GM12801 (cell line): ENCODE results near the gene CFAP73.

Source experiments
- CTCF ChIP-seq: IDR thresholded peaks from one replicate; pipeline ENCODE4 v1.5.1; 2011; ENCODE audit warnings: control low read depth; ENCODE audit not compliant: insufficient read length; ENCODE audit errors: extremely low read depth

CFAP73 gene

DNA sequence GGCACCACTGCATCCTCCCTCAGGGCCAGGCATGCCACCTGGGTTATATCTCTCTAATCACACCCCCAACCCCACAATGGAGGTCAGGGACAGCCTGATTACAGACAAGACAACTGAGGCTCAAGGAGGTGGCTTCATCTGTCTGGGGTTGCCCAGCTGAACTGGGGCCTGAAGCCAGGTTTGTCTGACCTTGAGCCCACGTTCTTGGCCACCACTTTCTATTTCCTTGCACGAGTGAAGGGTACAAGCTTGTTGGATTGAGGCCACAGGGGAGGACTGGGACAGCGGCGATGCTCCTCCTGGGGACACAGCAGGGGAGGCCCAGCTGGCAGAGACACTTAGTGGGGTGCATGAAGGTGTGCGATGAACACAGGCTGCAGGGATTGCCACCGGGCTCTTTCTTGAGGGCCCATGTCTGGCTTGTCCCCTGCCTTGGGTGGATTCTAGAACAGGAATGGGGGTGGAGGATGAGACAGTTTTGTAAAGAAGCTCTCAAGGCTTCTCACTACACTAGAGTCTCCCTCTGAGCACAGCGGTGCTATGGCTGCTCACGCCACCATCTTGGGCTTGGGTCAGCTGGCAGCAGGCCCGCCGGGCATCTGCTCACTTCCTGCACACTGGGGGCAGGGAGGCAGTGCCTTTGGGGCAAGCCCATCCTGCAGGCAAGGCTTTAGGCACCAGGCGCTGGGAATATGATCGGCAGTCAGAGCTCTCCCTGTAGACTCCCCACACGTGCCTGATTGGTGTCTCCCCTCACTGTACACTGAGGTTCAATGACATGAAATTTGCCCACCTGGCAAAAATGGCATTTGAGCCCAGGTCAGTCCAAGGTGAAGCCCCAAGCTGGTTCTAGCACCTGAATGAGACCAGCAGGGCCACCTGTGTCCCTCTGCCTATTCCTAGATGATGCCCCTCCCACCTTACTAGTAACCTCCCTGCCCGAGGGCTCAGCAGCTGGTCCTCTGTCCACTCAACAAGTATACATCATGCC lies 52.0 kb downstream of the CFAP73 start:
- no peak for TF ChIP-seq CTCF

- TF ChIP-seq CTCF: no peak
These were observed 53.0 kb downstream of the CFAP73 start for GRCh38 chr12:113202300-113203075.

GRCh38 chr12:113203852-113204760 lies 54.6 kb downstream of the CFAP73 start:
- no peak for TF ChIP-seq CTCF

DNA sequence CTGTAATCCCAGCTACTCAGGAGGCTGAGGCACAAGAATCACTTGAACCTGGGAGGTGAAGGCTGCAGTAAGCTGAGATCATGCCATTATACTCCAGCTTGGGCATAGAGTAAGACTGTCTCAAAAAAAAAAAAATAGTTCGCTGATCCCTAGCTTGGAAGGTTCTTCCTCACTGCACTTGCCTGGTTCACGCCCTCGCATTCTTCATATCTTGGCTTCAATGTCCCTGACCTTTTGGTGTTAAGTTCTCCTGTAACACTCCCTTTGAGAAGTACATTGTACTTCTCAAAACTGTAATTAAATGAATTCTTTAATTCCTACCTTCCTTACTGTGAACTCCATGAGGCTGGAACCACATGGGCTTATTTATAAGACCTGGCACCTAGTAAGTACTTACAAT lies 55.3 kb downstream of the CFAP73 start:
- TF ChIP-seq CTCF: no peak

- no peak for TF ChIP-seq CTCF
These were observed 58.1 kb downstream of the CFAP73 start for GRCh38 chr12:113207613-113208040.

DNA sequence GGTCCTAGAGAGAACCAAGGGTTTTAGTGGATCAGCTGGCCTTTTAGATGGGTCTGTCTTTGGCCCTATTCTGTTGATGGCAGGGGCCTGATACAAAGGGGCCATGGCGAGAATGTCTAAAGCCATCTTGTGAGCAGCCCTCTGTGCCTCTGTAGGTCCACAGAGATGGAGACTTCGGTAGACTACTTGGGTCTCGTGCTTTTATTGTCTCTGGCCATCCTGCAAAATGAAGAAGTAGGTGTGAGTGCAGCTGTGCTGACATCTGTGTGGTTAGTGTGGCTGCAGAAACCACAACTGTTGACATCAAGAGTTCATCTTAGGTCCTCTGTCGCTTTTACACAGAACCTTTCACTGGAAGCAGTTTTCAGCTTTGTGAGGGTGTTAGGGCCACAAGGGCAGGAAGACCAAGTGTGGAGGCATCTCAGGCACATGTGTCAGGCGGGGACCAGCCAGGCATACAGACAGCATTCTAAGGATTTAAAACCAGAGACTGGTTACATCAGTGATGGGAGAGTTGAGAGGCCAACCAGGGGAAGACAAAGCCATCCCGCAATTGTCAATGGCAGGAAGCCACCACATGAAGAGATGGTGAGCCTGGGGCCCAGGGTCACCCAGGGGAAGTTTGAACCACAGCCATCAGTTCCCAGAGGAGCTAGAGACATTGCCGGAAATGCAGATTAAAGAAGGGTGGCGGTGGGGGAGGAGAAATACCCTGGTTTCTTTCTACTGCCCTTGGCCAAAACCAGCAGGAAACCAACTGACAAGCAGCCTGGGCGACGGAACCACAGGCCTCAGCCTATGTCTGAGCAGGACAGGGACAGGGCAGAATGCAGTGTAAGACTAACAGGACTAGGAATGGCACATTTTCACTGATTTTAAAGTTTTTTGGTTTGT lies 58.8 kb downstream of the CFAP73 start:
- no peak for TF ChIP-seq CTCF
